HL-60/S4 treated with phorbol 12-myristate 13-acetate at 8.2 ng/mL for 4 days and 3 days (cell line): ENCODE measurements around the gene C16orf78.
"Not testable (repeated sequence)": the region's sequence is repeated elsewhere in the genome, so short reads cannot be mapped to it uniquely, and the experiment has no call there.

Experiments used
- in situ Hi-C: fragments of 300-500 bp; cut with MboI; formaldehyde crosslinking; loops from 2 replicates; pipeline ENCODE4 v1.15.0; 2022; ENCODE audit warnings: low sequenced_read_pairs

C16orf78 gene

DNA sequence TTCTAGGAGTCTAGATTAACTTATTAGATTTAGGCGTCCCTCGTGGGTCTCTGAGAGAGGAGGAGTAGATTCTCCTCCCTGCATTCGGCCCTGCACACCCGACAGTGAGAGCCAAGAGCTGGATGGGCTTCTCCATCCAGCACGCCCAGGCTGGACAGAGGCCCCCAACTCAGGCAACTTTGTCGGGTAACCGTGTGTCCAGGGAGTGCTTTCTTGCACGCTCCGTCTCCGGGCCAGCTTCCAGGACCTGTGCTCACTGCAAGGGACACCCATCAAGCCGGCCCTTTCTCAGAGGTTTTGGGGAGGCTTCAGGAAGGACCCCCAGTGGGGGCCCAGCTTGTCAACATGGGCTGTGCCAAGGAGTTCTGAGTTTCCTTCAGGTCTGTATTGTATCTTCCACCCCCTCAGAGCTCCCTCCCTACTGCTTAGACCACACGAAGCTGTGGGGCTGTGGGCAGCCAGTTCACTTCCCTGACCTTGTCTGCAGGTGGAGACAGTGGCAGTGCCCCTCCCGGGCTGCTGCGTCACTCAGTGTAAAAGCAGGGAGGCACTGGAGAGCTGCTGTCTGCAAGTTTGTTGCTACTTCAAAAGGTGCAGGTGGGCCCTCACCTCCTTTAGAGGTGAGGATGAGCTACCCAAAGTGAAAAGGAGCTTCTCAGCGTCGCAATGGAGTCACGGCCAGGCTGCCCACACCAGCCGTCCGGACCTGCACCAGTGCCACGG, 24.0 kb upstream of the C16orf78 start:
- in situ Hi-C loops = no loop called here

DNA sequence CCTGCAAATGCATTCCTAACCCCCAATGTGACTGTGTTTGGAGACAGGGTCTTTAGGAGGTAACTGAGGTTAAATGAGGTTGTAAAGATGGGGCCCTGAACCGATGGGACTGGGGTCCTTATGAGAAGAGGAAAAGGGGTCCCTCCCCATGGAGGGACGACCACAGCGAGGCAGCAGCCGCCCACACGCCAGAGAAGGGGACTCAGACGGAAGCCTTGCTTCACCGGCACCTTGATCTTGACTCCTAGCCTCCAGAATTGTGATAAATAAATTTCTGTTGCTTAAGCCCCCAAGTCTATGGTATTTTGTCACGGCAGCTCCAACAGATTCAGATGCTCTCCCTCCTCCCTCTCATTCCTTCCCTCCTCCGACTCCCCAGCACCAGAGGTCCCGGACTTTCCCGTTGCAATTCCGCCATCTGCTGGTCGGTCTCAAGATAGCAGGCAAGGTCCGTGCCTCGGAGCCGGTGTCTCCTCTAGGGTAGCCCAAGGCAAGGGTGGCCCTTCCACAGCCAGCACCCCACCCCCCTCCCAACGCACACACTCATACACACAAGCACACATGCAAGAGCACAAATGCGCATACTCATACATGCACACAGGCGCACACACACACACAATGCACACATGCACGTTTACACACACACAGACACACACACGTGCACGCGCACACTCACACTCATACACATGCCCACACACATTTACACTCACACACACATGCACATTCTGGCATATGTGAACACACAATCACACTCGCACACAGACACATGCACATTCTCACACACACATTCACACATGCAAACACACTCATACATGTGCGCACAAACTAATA, 23.1 kb upstream of the C16orf78 start:
- in situ Hi-C loops = no loop called here

- in situ Hi-C loops = no loop called here
Observed at GRCh38 chr16:49351096-49351487, 22.5 kb upstream of the C16orf78 start.

- in situ Hi-C loops = no loop called here
Observed at GRCh38 chr16:49352892-49353291, 20.7 kb upstream of the C16orf78 start.

DNA sequence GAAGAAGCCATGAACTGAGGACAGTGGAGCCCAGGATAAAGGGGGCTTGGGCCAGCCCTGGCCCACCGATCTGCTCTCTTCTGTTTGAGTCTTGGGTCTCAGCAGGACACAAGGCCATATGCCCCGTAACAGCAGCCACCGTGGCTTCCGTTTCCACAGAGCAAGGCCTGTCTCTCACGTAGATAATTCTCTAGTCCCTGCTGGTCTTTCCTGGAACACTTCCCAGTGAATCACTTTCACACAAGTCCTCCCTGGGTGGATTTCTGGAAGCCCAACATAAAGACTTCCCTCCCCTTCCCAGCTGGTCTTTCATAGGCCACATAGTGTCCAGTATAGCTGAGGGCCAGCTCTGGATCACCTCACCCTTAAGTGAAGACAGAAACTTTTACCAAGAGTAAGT, 19.9 kb upstream of the C16orf78 start:
- in situ Hi-C loops = no loop called here

GRCh38 chr16:49354101-49354500, 19.5 kb upstream of the C16orf78 start:
- in situ Hi-C loops = no loop called here

DNA sequence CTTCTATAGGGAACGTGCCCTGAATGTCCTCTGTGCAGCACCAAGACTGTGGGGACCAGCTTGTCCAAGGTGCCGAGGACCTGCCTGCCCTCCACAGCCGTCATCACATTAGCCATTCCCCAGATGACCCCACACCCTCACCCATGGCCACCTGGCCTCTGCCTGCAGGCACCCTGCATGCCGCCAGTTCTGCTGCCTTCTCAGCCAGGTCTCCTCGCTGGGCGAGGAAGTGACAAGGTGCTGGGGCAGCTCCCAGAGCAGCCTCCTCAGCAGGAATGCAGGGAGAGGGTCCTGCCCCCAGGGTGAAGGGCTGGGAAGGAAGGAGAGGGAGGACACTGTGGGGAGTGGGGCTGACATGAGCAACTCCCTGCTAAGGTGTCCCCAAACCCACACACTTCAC, 18.6 kb upstream of the C16orf78 start:
- in situ Hi-C loops = no loop called here

DNA sequence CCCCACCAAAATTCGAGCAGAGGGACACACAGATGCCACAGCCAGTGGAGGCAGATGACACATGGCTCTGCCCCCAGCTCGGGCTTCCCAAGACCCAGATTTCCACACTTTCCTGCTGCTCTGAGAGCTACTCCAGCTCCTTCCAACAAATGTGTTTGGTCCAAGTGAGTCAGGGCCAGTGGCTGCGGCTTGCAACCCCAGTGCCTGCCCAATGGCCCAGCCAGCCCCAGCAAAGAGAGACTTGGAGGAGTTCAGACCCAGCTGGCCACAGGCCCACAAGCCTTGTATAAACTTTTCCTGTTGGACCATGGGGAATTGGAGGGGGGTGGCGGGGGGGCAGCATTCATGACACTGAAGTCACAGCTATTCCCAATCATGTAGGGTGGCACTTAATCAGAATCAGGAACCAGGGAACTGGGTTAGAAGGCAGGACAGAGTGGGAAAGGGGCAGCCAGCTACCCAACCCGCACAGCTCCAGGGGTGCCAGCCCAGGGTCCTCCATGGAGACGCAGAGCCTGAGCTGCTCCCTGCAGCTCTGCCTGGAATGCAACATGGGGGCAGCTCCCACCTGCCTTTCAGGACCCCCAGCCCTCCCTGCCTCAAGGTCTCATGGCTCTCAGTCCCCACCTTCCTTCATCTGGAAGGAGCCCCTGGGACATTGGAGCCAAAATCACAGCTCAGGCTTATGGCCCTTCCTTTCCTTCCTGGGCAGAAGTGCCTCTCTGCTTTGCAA, 17.5 kb upstream of the C16orf78 start:
- in situ Hi-C loops = no loop called here

- in situ Hi-C loops = no loop called here
Observed at GRCh38 chr16:49356728-49357488, 16.7 kb upstream of the C16orf78 start.

- in situ Hi-C loops = no loop called here
Observed at GRCh38 chr16:49359591-49359990, 14.0 kb upstream of the C16orf78 start.

DNA sequence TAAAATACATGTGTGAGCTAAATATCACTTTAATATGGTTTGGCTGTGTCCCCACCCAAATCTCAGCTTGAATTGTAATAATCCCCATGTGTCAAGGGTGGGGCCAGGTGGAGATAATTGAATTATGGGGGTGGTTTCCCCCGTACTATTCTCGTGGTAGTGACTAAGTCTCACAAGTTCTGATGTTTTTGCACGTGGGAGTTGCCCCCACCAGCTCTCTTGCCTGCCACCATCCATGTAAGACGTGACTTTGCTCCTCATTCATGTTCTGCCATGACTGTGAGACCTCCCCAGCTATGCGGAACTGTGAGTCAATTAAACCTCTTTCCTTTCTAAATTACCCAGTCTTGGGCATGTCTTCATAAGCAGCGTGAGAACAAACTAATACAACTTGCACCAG, 11.9 kb upstream of the C16orf78 start:
- in situ Hi-C loops = not testable (repeated sequence)

DNA sequence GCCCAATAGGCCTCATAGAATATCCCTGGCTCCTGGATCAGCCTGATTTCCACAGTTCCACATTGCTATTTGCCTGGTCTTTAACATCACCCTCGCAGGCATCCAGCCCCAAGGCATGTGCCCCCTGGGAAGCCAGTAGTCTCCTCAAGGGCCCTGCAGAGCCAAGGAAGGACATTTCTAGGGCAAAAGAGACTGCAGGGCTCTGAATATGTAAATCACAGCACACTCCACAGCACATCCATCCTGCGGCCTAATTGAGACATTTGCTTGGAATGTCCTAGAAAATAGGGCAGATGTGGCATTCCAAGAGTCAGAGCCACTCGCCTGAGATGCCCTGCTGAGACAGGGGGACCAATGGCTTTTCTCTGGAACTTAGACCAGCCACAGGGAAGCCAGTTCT, 11.4 kb upstream of the C16orf78 start:
- in situ Hi-C loops = no loop called here

GRCh38 chr16:49365711-49366509, 7.7 kb upstream of the C16orf78 start:
- in situ Hi-C loops = no loop called here

- in situ Hi-C loops = no loop called here
Observed at GRCh38 chr16:49366669-49367068, 6.9 kb upstream of the C16orf78 start.

GRCh38 chr16:49369651-49370611, 3.7 kb upstream of the C16orf78 start:
- in situ Hi-C loops = no loop called here

DNA sequence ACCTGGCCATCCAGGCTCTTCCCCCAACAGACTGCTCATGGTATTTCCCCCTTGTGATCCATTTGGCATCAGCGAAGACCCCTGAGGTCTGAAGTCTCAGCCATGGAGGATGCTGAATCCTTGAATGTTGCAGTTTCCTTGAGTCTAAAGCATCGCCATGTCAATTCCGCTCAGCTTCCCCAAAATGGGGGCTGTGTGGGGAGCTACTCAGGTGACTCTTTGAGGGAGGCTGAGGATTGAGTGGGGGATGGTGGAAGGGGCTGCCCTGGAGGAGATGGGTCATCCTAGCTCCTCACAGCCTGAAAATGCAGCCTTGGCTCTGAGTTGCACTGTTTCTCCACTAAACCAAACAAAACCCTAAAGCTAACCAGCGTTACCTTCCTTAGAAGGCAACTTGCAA, 2.6 kb downstream of the C16orf78 start:
- in situ Hi-C loops = no loop called here

DNA sequence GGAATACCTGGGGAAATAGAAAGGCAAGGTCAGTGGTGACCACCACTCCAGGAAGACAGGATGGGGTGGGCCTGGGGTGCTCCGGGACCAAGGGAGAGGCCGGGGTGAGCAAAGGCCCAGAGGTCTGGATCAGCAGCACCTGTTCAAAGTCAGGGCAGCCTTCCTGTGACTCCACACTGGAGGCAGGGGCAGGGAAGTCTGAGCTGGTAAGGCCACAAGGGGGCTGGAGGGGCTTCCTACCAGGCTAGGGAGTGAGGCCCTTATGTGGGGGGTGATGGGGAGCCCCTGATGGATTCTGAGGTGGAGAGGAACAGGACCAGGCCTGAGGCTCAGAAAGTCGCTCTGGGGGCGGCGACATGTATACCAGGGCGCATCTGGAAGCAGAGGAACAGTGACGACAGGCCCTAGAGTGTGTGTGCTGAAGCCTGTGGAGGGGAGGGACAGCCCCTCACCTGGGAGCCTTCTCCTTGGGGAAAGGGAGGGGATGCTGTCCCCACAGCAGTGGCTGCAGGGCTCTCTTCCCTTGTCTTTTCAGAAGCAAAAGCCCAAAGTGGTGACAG, 3.7 kb downstream of the C16orf78 start:
- in situ Hi-C loops = no loop called here

- in situ Hi-C loops = no loop called here
Observed at GRCh38 chr16:49378238-49378637, 4.6 kb downstream of the C16orf78 start.

DNA sequence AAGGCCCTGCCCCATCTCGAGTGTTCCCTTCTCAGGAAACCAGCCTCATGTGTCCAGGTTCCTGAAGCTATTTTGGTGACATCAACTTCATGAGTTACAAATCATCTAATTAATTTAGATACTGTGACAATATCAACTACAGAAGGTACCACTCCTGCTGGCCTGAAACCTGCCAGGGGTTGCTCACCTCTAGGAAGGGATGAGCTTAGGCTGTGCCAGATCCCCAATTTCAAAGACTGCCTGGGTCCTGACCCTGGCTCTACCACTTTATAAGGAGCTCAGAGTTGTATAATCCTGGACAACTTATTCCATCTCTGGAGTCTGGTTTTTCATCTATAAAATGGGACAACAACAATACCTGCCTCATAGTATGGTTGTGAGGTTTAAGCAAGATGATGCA, 5.2 kb downstream of the C16orf78 start:
- in situ Hi-C loops = no loop called here
